HepG2 (cell line): ENCODE data around the gene CCDC97. TPM values are rescaled to one million over a fixed set of nuclear protein-coding genes. Genes with fewer than 3 reads are reported as not detected.

Source experiments
- DMTF1 ChIP-seq: sonication (generic); formaldehyde crosslinking; IDR thresholded peaks from 2 replicates; pipeline ENCODE4 v1.4.0; 2020; ENCODE audit warnings: mild to moderate bottlenecking, missing genetic modification reagents
- JARID2 ChIP-seq: sonication (generic); formaldehyde crosslinking; IDR thresholded peaks from 2 replicates; pipeline ENCODE4 v1.8.1; 2023; ENCODE audit warnings: missing genetic modification reagents, inconsistent platforms; ENCODE audit not compliant: insufficient replicate concordance
- MTA3 ChIP-seq: sonication (generic); formaldehyde crosslinking; IDR thresholded peaks from 2 replicates; pipeline ENCODE4 v1.4.0; 2020; ENCODE audit warnings: missing genetic modification reagents
- NFE2 ChIP-seq: sonication (generic); formaldehyde crosslinking; IDR thresholded peaks from 2 replicates; pipeline ENCODE4 v1.4.0; 2020; ENCODE audit warnings: missing genetic modification reagents
- RFXAP ChIP-seq: sonication (generic); formaldehyde crosslinking; IDR thresholded peaks from 2 replicates; pipeline ENCODE4 v1.4.0; 2020; ENCODE audit warnings: missing genetic modification reagents, borderline replicate concordance
- SIN3A ChIP-seq: IDR thresholded peaks from 2 replicates; pipeline ENCODE4 v1.6.1; 2011; ENCODE audit warnings: low read depth, mild to moderate bottlenecking, control low read depth, low read length, borderline replicate concordance
- SPEN ChIP-seq: sonication (generic); formaldehyde crosslinking; IDR thresholded peaks from 2 replicates; pipeline ENCODE4 v1.5.1; 2020; ENCODE audit warnings: low read depth, mild to moderate bottlenecking, missing genetic modification reagents
- THAP7 ChIP-seq: sonication (generic); formaldehyde crosslinking; IDR thresholded peaks from 2 replicates; pipeline ENCODE4 v1.8.1; 2023; ENCODE audit warnings: mild to moderate bottlenecking, missing genetic modification reagents
- TOE1 ChIP-seq: sonication (generic); formaldehyde crosslinking; IDR thresholded peaks from 2 replicates; pipeline ENCODE4 v1.4.0; 2020; ENCODE audit warnings: mild to moderate bottlenecking, missing genetic modification reagents
- ZFP91 ChIP-seq: sonication (generic); formaldehyde crosslinking; IDR thresholded peaks from 2 replicates; pipeline ENCODE4 v1.9.0; 2022; ENCODE audit warnings: missing genetic modification reagents, mild to moderate bottlenecking, borderline replicate concordance
- ZFX ChIP-seq: sonication (generic); formaldehyde crosslinking; IDR thresholded peaks from 2 replicates; pipeline ENCODE4 v1.4.0; 2020; ENCODE audit warnings: mild to moderate bottlenecking, low read depth, missing genetic modification reagents, moderate library complexity
- ZNF180 ChIP-seq: sonication (generic); formaldehyde crosslinking; IDR thresholded peaks from 2 replicates; pipeline ENCODE4 v1.4.0; 2020; ENCODE audit warnings: low read depth, missing genetic modification reagents, borderline replicate concordance
- ZNF251 ChIP-seq: sonication (generic); formaldehyde crosslinking; IDR thresholded peaks from 2 replicates; pipeline ENCODE4 v1.9.0; 2021; ENCODE audit warnings: mild to moderate bottlenecking, missing genetic modification reagents
- ZNF354B ChIP-seq: sonication (generic); formaldehyde crosslinking; IDR thresholded peaks from 2 replicates; pipeline ENCODE4 v1.8.0; 2022; ENCODE audit warnings: mild to moderate bottlenecking, missing genetic modification reagents
- ZNF414 ChIP-seq: sonication (generic); formaldehyde crosslinking; IDR thresholded peaks from 2 replicates; pipeline ENCODE4 v1.5.0; 2020; ENCODE audit warnings: missing genetic modification reagents
- ZNF570 ChIP-seq: sonication (generic); formaldehyde crosslinking; IDR thresholded peaks from 2 replicates; pipeline ENCODE4 v1.4.0; 2020; ENCODE audit warnings: mild to moderate bottlenecking, missing genetic modification reagents, borderline replicate concordance
- ZNF574 ChIP-seq: sonication (generic); formaldehyde crosslinking; IDR thresholded peaks from 2 replicates; pipeline ENCODE4 v1.4.0; 2020; ENCODE audit warnings: missing genetic modification reagents
- ZNF713 ChIP-seq: sonication (generic); formaldehyde crosslinking; IDR thresholded peaks from 2 replicates; pipeline ENCODE4 v1.4.0; 2020; ENCODE audit warnings: mild to moderate bottlenecking, missing genetic modification reagents
- ZNF761 ChIP-seq: sonication (generic); formaldehyde crosslinking; conservative IDR thresholded peaks from 2 replicates; pipeline ENCODE4 v1.4.0; 2020; ENCODE audit warnings: mild to moderate bottlenecking, missing genetic modification reagents
- polyA plus RNA-seq, 8 experiments: library from polyadenylated mRNA; depleted of rRNA in 3 of 8; stranded (reverse) in 7 of 8; unstranded in 1 of 8; fragments of >200 nt; fragmentation: Illumina TruSeq in 4 of 8; extraction: Trizol in 4 of 8; gene quantifications; 2 replicates each; pipeline versions ENCODE4 v1.2.1 to v1.2.3, GENCODE V29; 2011 to 2016; ENCODE audit warnings: low read depth in 4 of 8, missing spikeins in 1 of 8, mixed read lengths in 1 of 8; ENCODE audit not compliant: insufficient read depth in 1 of 8
- total RNA-seq, 5 experiments: library from RNA; depleted of rRNA; stranded (reverse); fragments of >200 nt; fragmentation: Illumina TruSeq; extraction: Trizol; gene quantifications; 2 replicates each; pipeline ENCODE4 v1.2.3, GENCODE V29; 2016; ENCODE audit warnings: low read depth in 1 of 5
- TF ChIP-seq, protein P1 (sequence below): sonication (generic); formaldehyde crosslinking; IDR thresholded peaks from 2 replicates; pipeline ENCODE4 v1.4.0; 2020; ENCODE audit warnings: low read depth, mild to moderate bottlenecking, missing genetic modification reagents

The CCDC97 gene
- total and polyA plus RNA-seq, 2 of the 13 experiments (the other 11 are each of a cell fraction or from before 2014, with no cell fraction given): 6.2 to 7.3 TPM

- TF ChIP-seq ZNF414 (CRISPR knock-in tag): 0 out of 2 replicates have a peak, but pooled peaks have one; percentile 79
- no peak for TF ChIP-seq ZNF354B (CRISPR knock-in tag)
- no peak for TF ChIP-seq MTA3 (CRISPR knock-in tag)
- TF ChIP-seq ZNF251 (CRISPR knock-in tag): no peak
- peak; percentile 35; the same call in 1 of the 2 replicates for TF ChIP-seq ZFX (CRISPR knock-in tag)
- no peak for TF ChIP-seq RFXAP (CRISPR knock-in tag)
- TF ChIP-seq ZNF570 (CRISPR knock-in tag): no peak
- no peak for TF ChIP-seq THAP7 (CRISPR knock-in tag)
- TF ChIP-seq ZFP91 (CRISPR knock-in tag): peak; percentile 41; the same call in 1 of the 2 replicates
- TF ChIP-seq SPEN (CRISPR knock-in tag): no peak
- TF ChIP-seq ZNF574 (CRISPR knock-in tag): peak; percentile 26; the same call in 1 of the 2 replicates
- TF ChIP-seq ZNF180 (CRISPR knock-in tag): no peak
- TF ChIP-seq DMTF1: no peak
- TF ChIP-seq SIN3A: no peak
- TF ChIP-seq NFE2 (CRISPR knock-in tag): 0 out of 2 replicates have a peak, but pooled peaks have one; percentile 56
- TF ChIP-seq JARID2 (CRISPR knock-in tag): no peak
- TF ChIP-seq ZNF713 (CRISPR knock-in tag): no peak
- no peak for TF ChIP-seq ZNF761
- TF ChIP-seq TOE1 (CRISPR knock-in tag): no peak
- TF ChIP-seq, protein P1, sequence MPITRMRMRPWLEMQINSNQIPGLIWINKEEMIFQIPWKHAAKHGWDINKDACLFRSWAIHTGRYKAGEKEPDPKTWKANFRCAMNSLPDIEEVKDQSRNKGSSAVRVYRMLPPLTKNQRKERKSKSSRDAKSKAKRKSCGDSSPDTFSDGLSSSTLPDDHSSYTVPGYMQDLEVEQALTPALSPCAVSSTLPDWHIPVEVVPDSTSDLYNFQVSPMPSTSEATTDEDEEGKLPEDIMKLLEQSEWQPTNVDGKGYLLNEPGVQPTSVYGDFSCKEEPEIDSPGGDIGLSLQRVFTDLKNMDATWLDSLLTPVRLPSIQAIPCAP (CRISPR knock-in tag): no peak
These were observed 13.6 kb downstream of the CCDC97 start (continued) for GRCh38 chr19:41323430-41324125.
